G401 (cell line): ENCODE data around the gene PI4KA. TPM values are rescaled to one million over a fixed set of nuclear protein-coding genes. Genes with fewer than 3 reads are reported as not detected.
"Not testable (repeated sequence)": the region's sequence is repeated elsewhere in the genome, so short reads cannot be mapped to it uniquely, and the experiment has no call there.

ENCODE experiments used
- DNase-seq: peaks from one replicate; pipeline ENCODE4 v3.0.0-alpha.2; 2015; ENCODE audit warnings: low spot score
- in situ Hi-C: cut with HindIII; loops from 2 replicates; pipeline ENCODE4 v1.10.0; 2016; ENCODE audit warnings: low sequenced_read_pairs, mixed read lengths
- total RNA-seq: library from RNA; depleted of rRNA; stranded (reverse); fragments of >200 nt; shearing (Covaris generic); gene quantifications from 2 replicates; pipeline ENCODE4 v1.2.3, GENCODE V29; 2014; rRNA removed

The PI4KA gene
- total RNA-seq = 34.3 and 37.2 TPM in 2 replicates

GRCh38 chr22:20858615-20859416 lies at the start of gene PI4KA, which contains the start of gene SNAP29:
TSS of gene PI4KA (minus strand) at chr22:20858811. CDS start at chr22:20858725, 86 bp downstream.
TSS of gene SNAP29 (plus strand) at chr22:20859007. CDS start at chr22:20859111, 104 bp downstream.
- peak; percentile 97 for DNase-seq
- in situ Hi-C loops = no loop called here

DNA sequence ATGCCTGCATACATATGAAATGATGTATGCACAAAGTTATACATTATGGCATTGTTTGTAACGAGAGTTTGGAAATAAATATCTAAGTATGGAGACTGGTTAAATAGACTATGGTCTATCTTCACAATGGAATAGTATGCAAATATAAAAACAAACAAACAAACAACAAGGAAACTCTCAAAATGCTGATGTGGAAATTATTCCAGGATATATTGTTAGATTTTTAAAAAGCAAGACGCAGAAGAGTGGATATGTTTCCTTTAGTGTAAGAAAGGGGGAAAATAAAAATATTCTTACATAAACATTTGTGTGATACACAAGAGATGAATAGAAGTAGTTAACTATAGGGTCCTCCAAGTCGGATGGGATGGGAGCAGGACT lies 47.8 kb upstream of the PI4KA start:
- no peak for DNase-seq
- in situ Hi-C loops = no loop called here

DNA sequence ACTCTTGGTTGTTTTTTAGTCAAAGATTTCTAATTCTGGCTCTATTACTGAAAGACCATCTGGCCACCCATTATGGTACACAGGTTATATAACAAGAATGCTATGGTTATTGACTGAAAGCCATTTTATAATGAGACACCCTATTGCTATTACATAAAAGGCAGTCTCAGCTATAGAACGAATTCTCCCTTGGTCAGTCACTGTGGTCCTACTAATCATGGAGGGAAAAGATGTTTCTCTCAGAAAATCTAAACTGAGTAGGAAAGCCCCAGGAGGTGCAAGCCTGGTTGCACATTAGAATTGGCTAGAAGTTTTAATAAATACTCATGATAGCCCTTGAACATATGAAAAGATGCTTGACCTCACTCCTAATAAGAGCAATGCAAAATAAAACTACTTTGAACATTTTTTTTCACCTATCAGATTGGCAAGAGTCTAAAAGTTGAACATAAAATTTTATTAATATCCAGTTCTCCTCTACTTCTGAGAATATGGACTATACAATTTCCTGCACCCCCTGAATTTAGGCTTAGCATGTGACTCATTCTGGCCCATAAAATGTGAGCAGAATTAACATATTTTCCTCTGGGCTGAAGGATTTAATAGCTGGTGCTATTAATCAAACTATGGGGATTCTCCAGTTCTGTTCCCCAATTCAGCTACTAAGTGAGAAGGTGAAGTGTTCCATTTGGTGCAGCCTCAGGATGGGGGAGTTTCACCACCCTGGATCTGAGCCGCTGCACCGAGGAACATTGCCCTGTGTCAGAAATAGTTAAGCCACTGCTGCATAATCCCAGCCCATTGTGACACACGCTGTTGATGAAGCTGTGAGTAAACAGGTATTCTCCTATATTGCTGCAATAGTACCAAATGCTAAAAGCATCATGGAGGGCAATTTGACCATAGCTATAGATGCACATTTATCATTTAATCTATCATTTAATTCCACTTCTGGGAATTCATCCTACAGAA lies 47.1 kb upstream of the PI4KA start:
- in situ Hi-C loops = no loop called here
- peak; percentile 78 for DNase-seq

GRCh38 chr22:20904980-20905355 lies 46.4 kb upstream of the PI4KA start:
- DNase-seq = no peak
- in situ Hi-C loops = no loop called here

DNA sequence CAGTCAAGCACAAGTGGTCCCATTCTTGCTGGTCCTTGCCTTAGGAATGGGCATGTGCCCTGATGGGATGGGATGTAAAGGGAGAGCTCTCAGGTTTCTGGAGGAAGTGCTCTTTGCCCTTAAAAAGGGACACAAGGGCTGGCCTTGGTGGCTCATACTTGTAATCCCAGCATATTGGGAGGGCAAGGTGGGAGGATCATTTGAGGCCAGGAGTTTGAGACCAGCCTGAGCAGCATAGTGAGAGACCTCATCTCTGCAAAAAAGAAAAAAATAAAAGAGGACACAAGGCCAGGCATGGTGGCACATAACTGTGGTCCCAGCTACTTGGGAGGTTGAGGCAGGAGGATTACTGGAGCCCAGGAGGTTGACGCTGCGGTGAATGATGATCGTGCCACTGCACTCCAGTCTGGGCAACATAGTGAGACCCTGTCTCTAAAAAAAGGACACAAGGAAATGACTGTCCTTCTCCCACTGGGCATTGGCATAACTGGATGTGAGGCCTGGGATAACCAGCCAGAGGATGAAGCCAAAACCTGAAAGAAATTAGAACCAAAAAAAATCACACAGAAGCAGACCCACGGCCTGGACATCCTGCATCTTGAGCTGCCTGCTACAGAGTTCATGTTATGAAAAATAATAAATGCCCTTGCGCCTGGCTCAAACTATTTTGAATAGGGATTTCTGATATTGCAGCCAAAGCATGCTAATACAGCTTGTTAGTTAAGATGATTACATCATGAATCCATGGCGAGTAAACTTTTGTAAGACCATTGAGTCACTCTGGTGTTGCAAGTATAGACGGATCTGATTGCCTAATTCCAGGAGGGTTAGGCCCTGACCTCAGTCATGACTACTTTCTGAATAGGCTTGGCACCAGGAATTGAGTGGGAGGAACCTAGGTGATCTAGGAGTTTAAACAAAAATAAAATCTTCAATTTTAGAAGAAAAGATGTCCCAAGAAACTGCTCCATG lies 45.7 kb upstream of the PI4KA start:
- DNase-seq = no peak
- in situ Hi-C loops = no loop called here

DNA sequence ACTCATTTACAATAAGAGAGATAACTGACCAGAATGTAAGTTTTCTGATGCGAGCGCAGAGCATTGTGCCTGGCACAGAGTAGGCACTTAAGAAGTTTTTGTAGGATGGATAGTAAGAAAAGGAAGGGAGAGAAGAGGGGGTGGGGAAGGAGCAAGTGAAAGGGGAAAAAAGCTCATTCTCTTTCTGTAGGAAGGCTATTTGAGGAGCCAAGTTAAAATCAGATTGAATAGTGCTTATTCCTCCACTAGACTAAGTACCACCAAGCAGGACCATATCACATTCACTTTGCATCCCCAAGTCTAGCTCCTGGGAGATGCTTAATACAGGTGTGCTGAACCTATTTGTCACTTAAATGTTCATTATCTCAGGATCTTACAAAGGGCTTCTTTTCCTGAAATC lies 44.5 kb upstream of the PI4KA start:
- no peak for DNase-seq
- in situ Hi-C loops = no loop called here

- DNase-seq, in situ Hi-C loops: not testable (repeated sequence)
Observed at GRCh38 chr22:20901093-20902033, 42.8 kb upstream of the PI4KA start.

GRCh38 chr22:20899827-20900423 lies 41.3 kb upstream of the PI4KA start:
- in situ Hi-C loops = no loop called here
- DNase-seq = no peak

DNA sequence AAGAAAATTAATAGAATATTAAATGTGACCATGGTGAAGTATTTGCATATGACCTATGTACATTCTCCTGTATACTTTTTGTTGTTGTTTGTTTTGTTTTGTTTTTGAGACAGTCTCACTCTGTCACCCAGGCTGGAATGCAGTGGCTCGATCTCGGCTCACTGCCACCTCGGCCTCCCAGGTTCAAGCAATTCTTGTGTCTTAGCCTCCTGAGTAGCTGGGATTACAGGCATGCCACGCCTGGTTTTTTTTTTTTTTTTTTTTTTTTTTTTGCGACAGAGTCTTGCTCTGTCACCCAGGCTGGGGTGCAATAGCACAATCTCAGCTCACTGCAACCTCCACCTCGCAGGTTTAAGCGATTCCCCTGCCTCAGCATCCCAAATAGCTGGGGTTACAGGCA lies 39.1 kb upstream of the PI4KA start:
- in situ Hi-C loops, DNase-seq: not testable (repeated sequence)

DNA sequence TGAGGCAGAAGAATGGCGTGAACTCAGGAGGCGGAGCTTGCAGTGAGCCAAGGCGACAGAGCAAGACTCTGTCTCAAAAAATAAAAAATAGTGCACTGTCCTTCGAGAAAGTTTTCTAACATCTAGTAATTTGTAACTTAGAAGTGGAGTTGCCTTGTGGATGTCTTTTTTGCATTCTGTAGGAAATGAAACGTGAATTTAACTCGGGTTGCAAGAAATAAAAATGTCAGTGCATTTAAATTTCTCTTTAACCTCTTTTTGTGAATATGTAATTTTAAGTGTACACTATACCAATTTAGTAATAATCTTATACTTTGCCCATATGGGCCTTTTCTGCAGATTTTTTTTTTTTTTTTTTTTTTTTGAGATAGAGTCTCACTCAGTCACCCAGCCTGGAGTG lies 32.4 kb upstream of the PI4KA start:
- DNase-seq = no peak
- in situ Hi-C loops = no loop called here

- in situ Hi-C loops = no loop called here
- no peak for DNase-seq
Observed at GRCh38 chr22:20889904-20890540, 31.4 kb upstream of the PI4KA start.

- DNase-seq = no peak
- in situ Hi-C loops = no loop called here
Observed at GRCh38 chr22:20889025-20889704, 30.6 kb upstream of the PI4KA start.

- no peak for DNase-seq
- in situ Hi-C loops = no loop called here
Observed at GRCh38 chr22:20887375-20887774, 28.8 kb upstream of the PI4KA start.

DNA sequence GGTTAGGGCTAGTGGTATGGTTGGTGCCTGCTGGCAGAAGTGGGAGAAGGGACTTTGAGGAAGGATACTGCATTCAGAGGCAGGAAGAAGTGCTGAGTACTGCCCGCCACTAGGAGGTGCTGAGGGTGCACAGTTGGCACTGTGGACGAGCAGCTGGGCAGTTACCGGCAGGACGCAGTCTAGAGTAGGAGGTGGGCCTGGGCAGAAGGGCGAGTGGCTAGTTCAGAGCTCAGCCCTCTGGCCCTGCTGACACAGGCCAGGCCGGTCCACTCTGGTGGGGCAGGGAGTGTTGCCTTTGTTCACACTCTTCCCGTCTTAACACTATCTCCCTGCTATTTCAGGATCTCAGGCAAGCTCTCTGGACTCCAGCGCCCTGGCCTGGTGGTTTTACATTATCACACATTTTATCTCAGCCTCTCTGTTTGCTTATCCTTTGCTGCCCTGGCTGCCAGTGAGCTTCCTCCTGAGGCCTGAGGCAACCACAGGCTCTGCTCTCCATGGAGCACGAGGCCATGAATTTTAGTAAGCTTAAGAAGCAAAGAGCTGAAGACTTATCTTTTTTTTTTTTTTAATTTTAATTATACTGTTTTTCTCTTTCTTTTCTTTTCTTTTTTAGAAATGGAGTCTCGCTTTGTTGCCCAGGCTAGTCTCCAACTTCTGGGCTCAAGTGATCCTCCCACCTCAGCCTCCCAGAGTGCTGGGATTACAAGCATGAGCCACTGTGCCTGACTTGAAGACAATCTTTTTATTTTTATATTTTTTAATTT lies 27.1 kb upstream of the PI4KA start:
- peak; percentile 83 for DNase-seq
- in situ Hi-C loops = no loop called here

DNA sequence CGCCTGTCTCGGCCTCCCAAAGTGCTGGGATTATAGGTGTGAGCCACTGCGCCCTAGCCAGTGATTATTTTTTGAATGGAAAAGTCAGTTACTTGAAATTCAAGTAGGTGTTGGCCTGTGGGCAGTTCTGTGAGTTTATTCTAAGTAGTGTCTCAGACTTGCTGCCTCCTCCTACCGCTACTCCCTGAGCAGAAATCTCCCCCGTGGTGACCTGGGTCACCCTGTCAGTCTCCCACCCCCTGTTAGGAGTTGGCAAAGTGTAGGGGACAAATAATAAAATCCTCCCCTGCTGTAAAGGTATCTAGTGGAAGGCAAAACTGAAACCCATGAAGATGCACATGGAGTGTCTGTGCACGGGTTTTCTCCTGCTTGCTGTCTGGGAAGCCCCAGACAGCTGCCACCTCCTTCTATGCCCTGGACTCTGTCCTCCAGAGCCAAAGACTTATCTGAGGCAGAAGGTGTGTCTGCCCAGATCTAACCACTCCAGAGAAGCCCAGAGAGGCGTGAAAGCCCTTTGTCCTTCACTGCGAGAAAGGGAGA lies 26.5 kb upstream of the PI4KA start:
- in situ Hi-C loops = no loop called here
- no peak for DNase-seq

- DNase-seq = no peak
- in situ Hi-C loops = no loop called here
Observed at GRCh38 chr22:20884454-20884853, 25.8 kb upstream of the PI4KA start.
